ENCODE data around the gene TNS4.

The TNS4 gene

DNA sequence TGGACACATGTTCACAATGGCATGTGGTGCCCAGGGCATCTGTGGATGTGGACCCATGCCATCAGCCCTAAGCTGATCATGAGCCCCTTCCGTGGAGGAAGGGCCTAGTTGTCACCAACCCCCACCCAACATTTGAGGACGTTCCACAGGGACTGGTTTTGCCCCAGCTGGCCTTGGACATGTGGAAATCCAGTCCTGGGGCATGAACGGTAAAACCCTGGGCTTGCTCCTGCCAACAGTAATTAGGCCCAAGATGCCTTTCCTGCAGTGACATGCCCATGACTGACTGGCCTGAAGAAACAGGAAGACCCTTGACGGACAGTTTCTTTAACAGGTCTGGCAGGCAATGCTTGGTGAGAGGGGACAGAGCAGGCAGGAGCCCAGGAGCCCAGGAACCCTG lies 7.7 kb downstream of the TNS4 start:
- no peak for DNase-seq (ENCODE audit: low spot score)

DNA sequence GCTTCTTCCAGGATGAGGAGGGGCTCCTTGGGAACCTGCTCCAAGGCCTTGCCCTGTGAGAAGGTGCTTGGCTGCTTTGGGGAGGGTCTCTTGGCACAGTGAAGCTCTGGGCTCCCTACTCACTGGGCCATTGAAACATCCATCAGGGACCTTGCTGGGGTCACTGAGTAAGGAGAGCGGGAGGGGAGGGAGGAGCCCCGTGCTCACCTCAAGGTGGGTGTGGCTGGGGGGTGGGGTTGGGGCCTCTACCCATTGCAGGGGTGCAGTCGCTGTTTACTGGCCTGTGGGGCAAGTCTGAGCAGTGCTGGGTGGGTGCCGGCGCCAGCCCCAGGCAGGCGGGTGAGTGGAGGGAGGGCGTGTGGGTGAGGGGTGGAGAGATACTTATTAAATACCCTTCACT lies 9.9 kb downstream of the TNS4 start:
- DNase-seq (ENCODE audit: low spot score), result no peak

DNA sequence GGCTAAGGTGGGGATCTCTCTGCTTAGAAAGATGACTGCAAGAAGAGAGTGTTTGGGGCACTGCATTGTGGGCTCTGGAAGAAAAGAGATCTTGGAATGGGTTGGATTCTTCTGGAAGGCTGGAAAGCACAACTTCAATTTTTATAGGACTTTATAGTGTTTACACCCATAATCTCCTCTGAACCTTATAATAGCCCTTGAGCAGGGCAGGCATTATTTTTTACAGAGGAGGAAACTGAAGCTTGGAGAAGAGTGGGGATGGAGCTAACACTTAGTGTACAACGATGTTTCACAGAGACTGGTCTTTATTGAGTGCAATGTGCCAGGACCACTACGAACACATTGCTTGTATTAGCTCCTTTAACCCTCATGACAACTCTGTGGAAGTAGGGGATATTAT lies 10.4 kb downstream of the TNS4 start:
- DNase-seq (ENCODE audit: low spot score), result no peak

DNA sequence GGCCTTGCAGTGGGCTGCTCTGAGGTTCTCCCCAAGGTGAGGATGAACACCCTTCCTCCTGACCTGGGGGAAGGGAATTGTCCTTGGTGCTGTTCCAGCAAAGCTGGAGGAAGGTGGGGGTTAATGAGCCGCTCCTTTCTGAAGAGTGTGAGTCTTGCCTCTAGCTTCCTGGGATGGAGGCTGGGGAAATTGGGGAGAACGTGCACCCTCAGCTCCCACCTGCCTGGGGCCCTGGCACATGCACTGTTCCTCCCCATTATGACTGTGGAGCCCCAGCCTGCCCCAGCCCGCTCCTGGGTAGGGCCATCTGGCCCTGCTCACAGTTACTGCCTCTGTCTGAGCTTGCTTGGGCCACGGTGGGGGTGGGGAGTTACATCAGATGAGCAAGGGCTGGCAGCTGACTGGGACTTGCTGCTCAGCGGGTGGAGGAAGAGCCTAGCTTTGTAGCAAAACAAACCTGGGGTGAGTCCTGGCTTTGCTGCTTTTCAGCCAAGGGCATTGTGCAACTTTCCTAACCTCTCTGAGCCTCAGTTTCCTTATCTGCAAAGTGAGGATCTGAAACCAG lies 11.1 kb downstream of the TNS4 start:
- DNase-seq (ENCODE audit: low spot score), result no peak

DNA sequence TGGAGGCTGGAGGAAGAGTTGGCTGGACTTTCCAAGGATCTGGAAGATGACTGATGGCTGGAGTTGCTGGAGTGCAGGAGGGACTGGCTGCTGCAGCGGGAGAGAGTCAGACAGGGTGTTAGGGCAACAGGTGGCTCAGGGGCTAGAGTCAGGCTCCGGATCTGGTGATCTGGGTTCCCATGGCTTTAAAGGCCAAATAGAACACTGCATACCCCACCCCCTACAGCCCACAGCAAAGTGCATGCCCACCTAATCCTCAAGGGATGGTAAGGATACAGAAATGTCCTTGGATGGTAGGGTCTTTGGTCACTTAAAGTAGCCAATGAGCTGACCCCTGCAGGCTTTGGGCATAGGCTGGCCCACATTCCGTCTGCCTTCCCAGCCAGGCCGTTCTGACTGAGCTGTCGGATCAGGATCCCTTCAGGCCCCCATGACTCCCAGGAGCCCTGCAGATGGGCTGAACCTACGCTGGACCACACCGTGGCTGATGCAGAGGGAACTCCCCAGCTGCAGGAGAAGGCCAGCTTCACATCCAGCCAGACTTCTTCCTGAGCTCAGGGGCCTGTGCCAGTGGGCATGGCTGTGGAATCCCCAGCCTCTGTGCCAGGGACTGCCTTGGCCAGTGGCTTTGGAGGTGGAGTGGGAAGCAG lies 13.9 kb downstream of the TNS4 start:
- no peak for DNase-seq (ENCODE audit: low spot score)

DNA sequence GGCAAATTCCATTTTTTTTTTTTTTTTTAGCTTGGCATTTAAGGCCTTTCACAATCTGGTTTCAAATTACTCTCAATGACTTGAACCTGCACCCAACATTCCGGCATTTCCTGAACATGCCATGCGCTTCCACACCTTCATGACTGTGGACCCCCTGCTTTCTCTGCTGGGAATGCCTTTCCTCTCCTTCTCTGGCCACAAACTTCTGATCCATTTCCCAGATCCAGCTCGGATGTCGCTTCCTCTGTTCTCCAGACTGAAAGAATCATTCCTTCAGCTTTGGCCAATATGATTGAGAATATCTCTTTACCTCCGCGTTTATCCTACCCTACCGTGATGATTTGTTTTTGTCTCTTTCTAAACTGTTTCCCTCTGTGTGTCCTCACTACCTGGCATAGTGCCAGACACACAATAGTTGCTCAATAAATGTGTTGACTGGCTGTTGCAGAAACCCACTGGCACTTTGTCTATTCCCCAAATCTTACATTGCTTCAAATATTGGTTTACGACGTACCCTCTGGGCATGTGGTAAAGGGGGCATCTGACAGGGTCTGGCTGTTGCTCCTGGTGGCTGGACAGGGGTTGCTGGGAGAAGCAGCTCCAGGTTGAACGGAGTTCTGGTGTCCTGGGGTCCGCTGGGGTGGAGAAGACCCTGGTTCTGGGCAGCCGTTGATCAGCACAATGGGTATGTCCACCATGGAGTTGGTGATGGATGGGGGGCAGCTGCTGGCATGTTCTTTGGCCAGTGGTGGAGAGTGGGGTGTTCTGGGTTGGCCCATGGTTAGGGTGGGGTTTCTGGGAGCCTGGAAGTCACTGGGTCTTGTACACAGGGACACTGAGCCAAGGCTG lies 14.7 kb downstream of the TNS4 start:
- no peak for DNase-seq (ENCODE audit: low spot score)

DNA sequence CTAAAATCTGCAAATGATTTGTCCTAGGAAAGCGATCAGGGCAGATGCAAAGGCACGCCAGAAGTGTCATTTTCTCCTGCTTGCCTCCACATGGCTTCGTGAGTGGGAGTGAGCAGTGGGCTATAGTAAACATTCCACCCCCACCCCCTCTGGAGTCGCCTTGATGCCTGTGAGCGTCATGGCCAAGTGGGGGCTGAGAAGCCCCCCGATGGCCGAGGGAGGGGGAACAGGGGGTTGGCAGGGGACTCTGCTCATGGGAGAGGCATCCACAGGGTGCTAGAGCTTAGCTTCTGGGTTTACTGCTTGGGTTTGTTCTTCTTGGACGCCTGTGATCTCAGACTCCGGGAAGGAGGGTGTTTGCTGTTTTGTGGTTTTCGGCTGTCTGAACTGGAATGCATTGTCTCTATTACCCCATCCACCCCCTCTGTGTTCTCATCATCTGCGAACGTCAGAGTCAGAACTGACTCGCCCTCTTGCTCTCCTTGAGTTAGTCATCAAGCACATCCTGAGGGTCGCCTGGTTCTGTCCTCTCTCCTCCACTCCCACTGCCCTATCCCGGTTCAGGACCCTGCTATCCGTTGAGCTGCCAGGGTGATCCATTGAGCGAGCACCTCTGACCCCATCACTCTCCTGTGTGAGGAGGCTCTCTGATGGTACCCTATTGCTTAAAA lies 15.4 kb downstream of the TNS4 start:
- DNase-seq (ENCODE audit: low spot score), result no peak

DNA sequence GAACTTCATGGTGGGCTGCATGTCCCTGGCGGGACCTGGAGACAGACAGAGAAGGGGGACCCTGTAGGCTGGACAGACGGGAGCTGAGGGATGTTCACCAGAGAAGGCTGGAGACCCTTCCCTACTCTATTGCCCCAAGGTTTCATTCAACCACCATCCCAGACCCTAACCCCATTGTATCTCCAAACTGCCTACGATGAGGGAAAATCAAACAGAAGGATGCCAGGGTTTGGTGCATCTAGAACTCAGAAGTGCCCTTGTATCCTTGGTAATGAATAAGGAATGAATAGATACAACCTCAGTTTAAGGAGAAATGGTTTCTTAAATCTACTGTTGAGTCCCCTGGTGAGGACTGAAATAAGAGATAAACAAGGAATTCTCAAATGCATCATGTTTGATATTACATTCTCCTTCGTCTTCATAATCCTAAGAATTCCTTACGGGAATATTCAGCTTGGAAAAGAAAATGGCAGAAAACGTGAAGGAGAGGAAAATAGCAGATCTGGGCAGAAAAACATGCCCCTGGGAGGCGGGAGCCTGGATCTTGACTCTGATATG lies 16.4 kb downstream of the TNS4 start:
- DNase-seq (ENCODE audit: low spot score), result no peak

DNA sequence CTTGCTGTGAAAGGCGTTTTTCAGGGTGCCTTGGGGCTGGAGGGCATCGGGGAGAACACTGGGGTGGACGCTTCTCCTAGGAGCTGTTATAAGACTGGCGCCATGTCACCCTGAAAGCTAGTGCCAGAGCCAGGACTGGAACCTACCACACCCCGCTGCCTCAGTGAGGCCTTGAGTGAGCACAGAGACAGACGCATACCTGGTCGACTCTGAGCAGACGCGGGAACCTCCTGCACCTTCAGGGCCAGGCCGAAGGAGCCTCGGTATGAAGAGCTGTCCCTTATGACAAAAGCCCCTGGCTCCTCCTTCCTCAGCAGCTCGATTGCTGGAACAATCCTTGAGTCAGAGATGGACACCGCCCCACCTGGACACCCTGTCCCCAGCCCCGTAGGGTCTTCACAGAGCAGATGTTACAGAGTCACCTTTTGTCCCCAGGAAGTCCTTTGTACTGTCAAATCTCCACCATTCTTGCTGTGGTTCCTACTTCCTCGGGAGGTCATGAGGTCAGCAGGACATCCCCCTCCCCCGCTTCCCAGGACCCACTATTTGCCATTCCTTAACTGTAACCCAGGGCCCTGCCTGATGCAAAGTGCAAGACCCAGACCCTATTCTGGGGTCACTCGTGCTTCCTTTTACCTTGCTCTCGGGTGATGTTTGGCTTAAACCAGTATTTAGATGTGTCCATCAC lies 17.0 kb downstream of the TNS4 start:
- DNase-seq (ENCODE audit: low spot score), result no peak

DNA sequence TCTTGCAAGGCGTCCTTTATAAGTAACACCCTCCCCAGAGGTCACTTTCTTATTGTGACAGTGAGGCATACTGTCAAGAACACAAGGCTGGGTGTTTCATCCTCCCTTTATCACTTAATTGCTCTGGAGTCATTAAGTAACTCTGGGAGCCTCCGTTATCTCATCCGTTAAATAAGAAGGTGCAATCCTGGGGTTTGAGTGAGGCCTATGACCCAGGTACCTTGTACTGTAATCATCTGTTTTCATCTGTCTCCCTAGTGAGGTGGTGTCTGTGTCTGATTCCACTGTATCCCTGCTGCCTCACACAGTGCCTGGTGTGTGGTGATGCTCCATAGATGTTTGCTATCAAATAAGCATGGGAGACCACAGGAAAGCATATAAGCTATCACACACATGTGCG lies 17.7 kb downstream of the TNS4 start:
- no peak for DNase-seq (ENCODE audit: low spot score)

DNA sequence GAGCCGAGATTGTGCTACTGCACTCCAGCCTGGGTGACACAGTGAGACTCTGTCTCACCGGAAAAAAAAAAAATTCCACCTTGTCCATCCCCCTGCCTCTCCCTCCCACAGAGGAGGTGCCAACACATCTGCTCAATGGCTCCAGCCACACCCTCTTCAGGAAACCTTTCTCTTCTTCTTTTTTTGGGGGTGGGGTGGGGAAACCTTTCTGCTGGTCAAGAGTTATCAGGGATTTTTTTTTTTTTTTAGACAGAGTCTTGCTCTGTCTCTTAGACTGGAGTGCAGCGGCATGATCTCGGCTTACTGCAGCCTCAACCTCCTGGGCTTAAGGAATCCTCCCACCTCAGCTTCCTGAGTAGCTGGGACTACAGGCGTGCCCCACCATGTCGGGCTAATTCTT lies 18.7 kb downstream of the TNS4 start:
- no peak for DNase-seq (ENCODE audit: low spot score)

DNA sequence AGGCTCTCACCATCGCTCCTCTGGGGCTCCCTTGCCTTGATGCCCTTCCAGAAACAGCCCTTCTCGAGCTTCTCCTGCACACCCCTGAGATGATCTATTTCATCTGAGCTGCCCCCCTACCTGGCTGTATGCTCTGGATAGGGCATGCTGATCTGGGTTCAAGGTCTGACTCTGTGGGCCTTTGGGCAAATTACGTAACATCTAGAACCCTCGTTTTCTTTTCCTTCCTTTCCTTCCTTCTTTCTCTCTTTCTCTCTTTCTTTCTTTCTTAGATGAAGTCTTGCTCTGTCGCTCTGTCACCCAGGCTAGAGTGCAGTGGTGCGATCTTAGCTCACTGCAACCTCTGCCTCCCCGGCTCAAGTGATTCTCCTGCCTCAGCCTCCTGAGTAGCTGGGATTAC lies 20.3 kb downstream of the TNS4 start:
- DNase-seq (ENCODE audit: low spot score), result no peak

DNA sequence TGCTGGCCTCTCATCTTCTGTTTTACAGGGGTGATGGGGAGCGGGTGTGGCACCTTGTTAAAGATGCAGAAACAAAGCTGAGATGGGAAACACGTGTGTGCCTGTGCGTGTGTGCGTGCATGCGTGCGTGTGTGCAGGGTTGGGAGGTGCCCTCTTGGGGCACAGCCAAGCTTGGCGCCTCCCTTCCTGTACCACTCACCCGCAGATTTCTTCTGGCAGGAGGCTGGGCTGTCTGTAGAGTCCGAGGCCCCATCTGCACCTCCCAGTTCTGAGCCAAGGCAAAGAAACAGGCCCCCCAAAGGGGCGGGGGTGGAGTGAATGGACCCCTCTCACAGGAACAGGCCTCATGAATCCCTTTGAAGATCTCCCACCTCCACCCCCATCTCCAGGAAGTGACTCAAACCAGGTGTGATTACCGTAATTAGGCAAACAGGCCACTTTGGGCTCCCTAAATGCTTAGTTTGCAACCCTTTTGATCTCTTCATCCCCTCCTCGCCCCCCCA lies 20.9 kb downstream of the TNS4 start:
- no peak for DNase-seq (ENCODE audit: low spot score)

DNA sequence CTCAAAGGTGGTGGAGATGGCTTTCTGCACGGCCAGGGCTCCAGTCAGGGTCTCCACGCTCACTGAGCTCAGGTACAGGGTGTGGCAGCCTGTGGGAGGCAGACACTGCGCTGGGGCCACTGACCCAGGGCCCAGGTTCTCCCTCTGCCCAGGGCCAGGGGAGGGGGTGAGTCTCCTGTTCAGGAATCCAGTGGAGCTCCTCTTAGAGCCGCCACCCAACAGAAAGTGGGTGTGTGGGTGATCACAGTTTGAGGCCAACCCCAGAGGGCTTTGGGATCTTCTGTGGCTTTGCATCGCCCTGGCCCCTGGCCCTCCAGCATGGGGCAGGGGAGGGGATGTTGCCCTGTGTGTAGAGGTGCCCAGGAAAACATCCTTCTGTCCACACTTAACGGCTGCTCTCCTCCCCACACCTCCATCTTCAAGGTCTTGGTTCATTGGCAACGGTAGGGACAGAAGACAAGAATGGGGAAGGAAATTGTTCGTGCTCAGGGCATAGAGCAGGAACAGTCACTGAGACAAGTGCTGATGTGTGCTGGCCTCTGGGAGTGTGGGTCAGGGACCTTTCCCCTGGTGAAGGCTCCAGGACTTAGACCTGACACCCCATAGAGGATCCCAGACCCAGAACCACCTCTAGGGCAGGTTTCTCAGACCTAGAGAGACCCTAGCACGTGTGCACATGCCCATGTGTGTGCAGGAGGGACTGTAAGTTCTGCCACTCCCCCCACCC lies 21.5 kb downstream of the TNS4 start:
- DNase-seq (ENCODE audit: low spot score), result no peak

DNA sequence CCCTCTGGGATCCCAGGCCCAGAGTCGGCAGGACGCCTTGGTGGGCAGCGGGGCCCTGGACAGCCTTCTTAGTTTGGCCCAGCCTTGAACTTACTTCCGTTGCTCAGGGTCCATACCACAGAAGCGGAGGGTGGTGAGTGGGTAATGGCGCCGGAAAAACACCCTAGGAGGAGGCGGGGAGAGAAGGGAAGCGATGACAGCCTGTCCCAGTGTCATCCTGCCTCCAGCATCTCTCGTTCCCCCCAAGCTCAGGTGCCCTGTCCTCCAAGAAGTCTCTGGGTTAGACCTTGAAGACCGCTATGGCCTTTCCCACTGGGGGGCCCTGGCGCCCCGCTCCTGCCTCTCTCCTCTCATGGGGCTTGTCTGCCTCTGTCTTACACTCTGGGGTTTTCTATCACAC lies 22.9 kb downstream of the TNS4 start:
- DNase-seq (ENCODE audit: low spot score), result no peak

DNA sequence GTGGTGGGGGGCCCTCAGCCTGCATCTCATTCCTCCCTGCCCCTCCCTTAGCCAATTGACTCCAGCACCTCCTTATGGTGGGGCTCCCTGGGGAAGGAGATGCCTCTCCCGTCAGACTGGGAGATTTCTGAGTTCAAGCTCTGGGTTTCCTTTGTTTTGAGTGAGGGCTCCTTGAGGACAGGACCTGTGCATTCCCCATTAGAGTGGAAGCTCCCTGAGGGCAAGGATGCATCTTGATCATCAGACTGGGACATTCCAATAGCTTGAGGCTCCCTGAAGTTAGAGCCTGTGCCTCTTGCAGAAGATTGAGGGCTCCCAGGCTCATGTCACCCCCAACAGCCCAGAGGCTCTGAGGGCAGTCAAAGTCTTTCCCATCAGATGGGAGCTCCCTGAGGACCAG lies 23.6 kb downstream of the TNS4 start:
- no peak for DNase-seq (ENCODE audit: low spot score)

DNA sequence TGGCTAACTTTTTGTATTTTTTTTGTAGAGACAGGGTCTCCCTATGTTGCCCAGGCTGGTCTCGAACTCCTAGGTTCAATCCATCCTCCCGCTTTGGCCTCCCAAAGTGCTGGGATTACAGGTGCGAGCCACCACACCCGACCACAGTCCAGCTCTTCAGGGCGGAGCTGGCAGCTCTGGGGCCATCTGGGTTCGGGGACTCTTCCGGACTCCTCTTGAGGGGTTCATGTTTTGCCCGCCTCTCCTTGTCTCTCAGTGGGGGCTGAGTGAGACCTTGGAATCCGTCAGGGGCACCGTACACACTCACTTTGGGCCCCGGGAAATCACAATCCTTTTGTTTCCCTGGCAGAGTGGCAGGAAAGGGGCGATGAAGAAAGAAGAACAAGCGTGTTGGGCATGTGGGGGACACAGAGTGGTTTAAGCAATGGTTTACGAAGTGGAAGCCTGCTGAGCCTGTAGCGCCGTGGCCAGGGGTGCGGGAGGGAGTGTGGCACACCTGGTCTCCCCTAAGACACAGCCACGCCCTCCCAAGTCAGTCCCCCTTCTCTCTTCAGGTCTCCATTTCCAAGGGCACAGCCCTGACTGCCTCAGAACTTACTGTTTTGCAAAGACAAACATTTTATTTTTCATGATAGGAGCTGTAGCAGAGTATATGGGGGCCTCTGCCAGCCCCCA lies 26.1 kb downstream of the TNS4 start:
- DNase-seq (ENCODE audit: low spot score), result no peak

DNA sequence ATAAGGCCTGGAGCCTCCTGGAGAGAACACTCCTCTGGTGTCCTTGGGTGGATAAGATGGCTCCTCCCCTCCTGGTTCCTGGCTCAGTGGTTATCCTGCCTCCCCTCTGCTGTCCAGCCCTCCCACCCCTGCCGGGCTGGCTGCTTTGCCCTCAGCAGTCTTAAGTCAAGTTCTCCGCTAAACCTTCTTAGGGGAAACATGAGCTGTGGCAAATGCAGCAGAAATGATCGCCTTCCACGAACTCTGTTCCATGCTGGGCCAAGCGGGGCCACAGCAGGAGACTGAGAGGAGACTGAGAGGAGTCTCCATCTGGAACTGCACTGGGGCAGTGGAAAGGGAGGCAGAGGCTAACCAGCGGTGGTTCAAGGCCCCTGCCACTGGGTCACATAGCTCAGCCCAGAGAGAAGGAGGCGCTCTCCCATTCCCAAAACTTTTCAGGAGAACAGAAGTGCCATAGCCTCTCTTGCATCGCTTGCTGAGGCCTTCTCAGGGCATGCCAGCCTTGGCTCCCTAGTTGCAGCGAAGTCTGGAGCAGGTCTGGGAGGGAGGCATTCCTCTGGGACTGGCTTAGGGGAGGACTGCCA lies 26.9 kb downstream of the TNS4 start:
- DNase-seq (ENCODE audit: low spot score), result no peak

DNA sequence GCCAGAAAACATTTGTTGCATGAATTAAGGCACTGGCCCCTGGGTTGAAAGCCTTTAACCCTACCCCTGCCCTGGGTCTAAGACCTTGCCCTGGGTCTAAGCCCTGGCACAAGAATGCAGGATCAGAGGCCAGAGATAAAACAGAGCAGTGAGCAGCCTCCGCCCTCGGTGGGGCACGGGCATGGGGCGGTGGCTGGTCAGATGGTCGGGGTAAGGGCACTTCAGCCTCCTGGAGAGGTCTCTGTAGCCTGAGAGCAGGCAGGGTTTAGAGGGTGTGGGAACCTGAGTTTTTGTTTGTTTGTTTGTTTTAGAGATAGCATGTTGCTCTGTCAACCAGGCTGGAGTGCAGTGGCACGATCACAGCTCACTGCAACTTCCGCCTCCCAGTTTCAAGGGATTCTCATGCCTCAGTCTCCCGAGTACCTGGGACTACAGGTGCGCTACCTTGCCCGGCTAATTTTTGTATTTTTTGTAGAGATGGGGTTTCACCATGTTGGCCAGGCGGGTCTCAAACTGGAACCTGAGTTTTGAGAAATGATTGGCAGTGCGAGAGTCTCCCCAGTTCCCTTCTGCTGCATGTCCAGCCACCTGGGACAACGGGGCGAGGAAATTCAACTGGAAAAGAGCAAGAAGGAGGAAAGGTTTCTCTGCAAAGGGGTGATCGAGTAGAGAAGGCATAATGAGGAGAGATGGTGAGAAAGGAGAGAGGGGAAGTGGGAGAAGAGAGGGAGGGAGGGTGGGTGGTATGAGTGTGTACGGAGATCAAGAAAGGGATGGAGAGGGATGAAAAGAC lies 27.7 kb downstream of the TNS4 start:
- no peak for DNase-seq (ENCODE audit: low spot score)
